ENCODE results near the gene TGFB1. TPM values are rescaled to one million over a fixed set of nuclear protein-coding genes. Genes with fewer than 3 reads are reported as not detected.

TGFB1 gene
- total RNA-seq, 1 experiment from 2014 or later = 30.1 TPM

DNA sequence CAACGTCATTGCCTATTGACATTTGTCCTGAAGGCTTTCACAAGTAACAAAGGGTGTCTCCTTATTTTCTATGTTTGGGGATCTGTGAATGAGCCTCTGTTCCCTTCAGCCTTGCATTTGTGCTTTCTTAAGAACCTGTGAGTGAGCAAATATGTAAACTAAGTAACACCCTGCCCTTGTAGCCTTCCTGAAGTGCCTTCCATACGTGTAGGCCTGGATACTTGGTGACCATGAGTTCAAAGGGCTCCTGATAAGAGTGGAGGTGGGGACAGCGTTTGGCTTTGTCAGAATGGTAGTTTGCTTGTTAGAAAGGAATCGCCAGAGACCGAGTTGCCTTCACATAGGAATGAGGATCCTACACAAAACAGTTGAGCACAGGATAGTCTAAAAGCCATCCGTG lies 58.2 kb downstream of the TGFB1 start:
- no peak overlapping the region for H3K4me2 ChIP-seq (ENCODE audit: insufficient read depth, insufficient read length, low read length)
- DNase-seq = no peak
- no peak overlapping the region for H2BK120ac ChIP-seq (ENCODE audit: low read depth, low read length, poor library complexity, severe bottlenecking)
- H2BK15ac ChIP-seq (ENCODE audit: low read depth, low read length) = no peak overlapping the region
- H3K27me3 ChIP-seq (ENCODE audit: insufficient read depth, low read length) = no peaks in the 10 kb centered on the region; the same call in 1 of the 2 replicates
- H3K56ac ChIP-seq (ENCODE audit: insufficient read length, low read depth, low read length) = no peak overlapping the region
- no peak overlapping the region for H2AFZ ChIP-seq (ENCODE audit: low read length)
- H3K14ac ChIP-seq (ENCODE audit: insufficient read depth, low read length) = no peak overlapping the region
- H2BK12ac ChIP-seq (ENCODE audit: insufficient read length, low read depth, low read length) = no peak overlapping the region
- no peak overlapping the region for H2AK5ac ChIP-seq (ENCODE audit: insufficient read length, low read length)
- H2BK5ac ChIP-seq (ENCODE audit: insufficient read length, low read length) = no peak overlapping the region
- no peak overlapping the region for H3K23ac ChIP-seq (ENCODE audit: insufficient read length, low read depth, low read length)
- no peak overlapping the region for H3T11ph ChIP-seq (ENCODE audit: low read length)
- no peak overlapping the region for H2BK20ac ChIP-seq (ENCODE audit: low read depth, low read length, poor library complexity, severe bottlenecking)
- no peak overlapping the region for H3K9ac ChIP-seq (ENCODE audit: extremely low read depth, insufficient read length, low read length)
- no peaks in the 10 kb centered on the region for H3K79me1 ChIP-seq (ENCODE audit: insufficient read depth, low read depth, low read length, poor library complexity, severe bottlenecking)
- no peak overlapping the region for H4K91ac ChIP-seq (ENCODE audit: insufficient read length, low read depth, low read length)
- H4K20me1 ChIP-seq (ENCODE audit: control insufficient read depth, insufficient read depth, insufficient read length) = no peaks in the 10 kb centered on the region
- no peak overlapping the region for H3K27ac ChIP-seq (ENCODE audit: insufficient read length, low read depth, low read length)
- H3K27me3 Mint-ChIP-seq (ENCODE audit: low read depth) = no peaks in the 10 kb centered on the region
- peaks cover 72 to 100% (median 98%) of the 10 kb centered on the region in 3 experiments; a peak in 6 of 7 replicates for H3K36me3 Mint-ChIP-seq (ENCODE audit: insufficient read depth in 1 of 3, low read depth in 3 of 3)
- H3K79me2 ChIP-seq (ENCODE audit: insufficient read depth, low read length) = no peaks in the 10 kb centered on the region
- no peak overlapping the region for H3K18ac ChIP-seq (ENCODE audit: insufficient read length, low read depth, low read length)
- no peak overlapping the region for H3K27ac Mint-ChIP-seq
- no peaks in the 10 kb centered on the region for H3K4me1 Mint-ChIP-seq
- H3K23me2 ChIP-seq (ENCODE audit: insufficient read length, low read depth, low read length, poor library complexity, severe bottlenecking) = no peaks in the 10 kb centered on the region
- no peak overlapping the region for H4K8ac ChIP-seq (replicated peaks; ENCODE audit: insufficient read length, low read depth, low read length)
- no peaks in the 10 kb centered on the region for H3K9me3 Mint-ChIP-seq
- WGBS (ENCODE audit: extremely low coverage, insufficient read length, low lambda C conversion rate) = no CpG with 5 or more reads among the region's 6 CpGs
- H3K4ac ChIP-seq (ENCODE audit: low read depth, low read length) = no peak overlapping the region
- H4K5ac ChIP-seq (ENCODE audit: insufficient read length, low read depth, low read length) = no peak overlapping the region
- TF ChIP-seq, protein P1, sequence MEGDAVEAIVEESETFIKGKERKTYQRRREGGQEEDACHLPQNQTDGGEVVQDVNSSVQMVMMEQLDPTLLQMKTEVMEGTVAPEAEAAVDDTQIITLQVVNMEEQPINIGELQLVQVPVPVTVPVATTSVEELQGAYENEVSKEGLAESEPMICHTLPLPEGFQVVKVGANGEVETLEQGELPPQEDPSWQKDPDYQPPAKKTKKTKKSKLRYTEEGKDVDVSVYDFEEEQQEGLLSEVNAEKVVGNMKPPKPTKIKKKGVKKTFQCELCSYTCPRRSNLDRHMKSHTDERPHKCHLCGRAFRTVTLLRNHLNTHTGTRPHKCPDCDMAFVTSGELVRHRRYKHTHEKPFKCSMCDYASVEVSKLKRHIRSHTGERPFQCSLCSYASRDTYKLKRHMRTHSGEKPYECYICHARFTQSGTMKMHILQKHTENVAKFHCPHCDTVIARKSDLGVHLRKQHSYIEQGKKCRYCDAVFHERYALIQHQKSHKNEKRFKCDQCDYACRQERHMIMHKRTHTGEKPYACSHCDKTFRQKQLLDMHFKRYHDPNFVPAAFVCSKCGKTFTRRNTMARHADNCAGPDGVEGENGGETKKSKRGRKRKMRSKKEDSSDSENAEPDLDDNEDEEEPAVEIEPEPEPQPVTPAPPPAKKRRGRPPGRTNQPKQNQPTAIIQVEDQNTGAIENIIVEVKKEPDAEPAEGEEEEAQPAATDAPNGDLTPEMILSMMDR (conservative IDR thresholded peaks at IDR 0.05) = no peak
- H3K9me3 ChIP-seq (ENCODE audit: control insufficient read depth, low read depth, low read length) = no peaks in the 10 kb centered on the region
- no peaks in the 10 kb centered on the region for H3K4me1 ChIP-seq (ENCODE audit: insufficient read depth, low read length)
- H3K4me3 Mint-ChIP-seq = no peak overlapping the region

Data from H9 (cell line).